Measurements from ENCODE around the gene OCA2.

OCA2 gene

GRCh38 chr15:28094732-28095521 is 4.2 kb downstream of the OCA2 start:
- peak overlapping the region; percentile 59 for H3K27ac ChIP-seq
- TF ChIP-seq CTCF (conservative IDR thresholded peaks at IDR 0.05), result no peak

- no peak for TF ChIP-seq CTCF (conservative IDR thresholded peaks at IDR 0.05)
- H3K27ac ChIP-seq, result no peak overlapping the region
These were observed 5.2 kb downstream of the OCA2 start for GRCh38 chr15:28093752-28094535.

- TF ChIP-seq CTCF (conservative IDR thresholded peaks at IDR 0.05), result no peak
These were observed 7.8 kb downstream of the OCA2 start for GRCh38 chr15:28091313-28091712.

GRCh38 chr15:28086175-28086703 is 12.9 kb downstream of the OCA2 start:
- TF ChIP-seq CTCF (conservative IDR thresholded peaks at IDR 0.05), result peak; percentile 86
- no peak overlapping the region for H3K27ac ChIP-seq

More at GRCh38 chr15:28091313-28091712, 7.8 kb downstream of the OCA2 start:
- no peak overlapping the region for H3K27ac ChIP-seq

- no peak overlapping the region for H3K27ac ChIP-seq
- TF ChIP-seq CTCF (conservative IDR thresholded peaks at IDR 0.05), result no peak
These were observed 13.5 kb downstream of the OCA2 start for GRCh38 chr15:28085489-28086174.

- H3K27ac ChIP-seq, result no peak overlapping the region
- TF ChIP-seq CTCF (conservative IDR thresholded peaks at IDR 0.05), result no peak
These were observed 14.6 kb downstream of the OCA2 start for GRCh38 chr15:28084547-28084946.

All from VCaP (cell line).